Naive thymus-derived CD4-positive, alpha-beta T cell (primary cell): ENCODE results near the gene CREB3L2. TPM values are rescaled to one million over a fixed set of nuclear protein-coding genes. Genes with fewer than 3 reads are reported as not detected.
A peak's percentile ranks its signal among the peaks of the same experiment; 100 is the strongest.

Source experiments
- ATAC-seq: fragments of 150-1000 bp; cut with Tn5 transposase; 2 replicates; pipeline ENCODE4 v1.10.0; 2021; ENCODE audit warnings: mild to moderate bottlenecking, moderate library complexity
- CTCF ChIA-PET: fragments of 350-600 bp; sonication (Branson Sonifier 250); formaldehyde crosslinking; loops from one replicate; lab custom pipeline; 2021; ENCODE audit warnings: antibody characterized with exemption; lab: Charles Lee
- POLR2A ChIA-PET: fragments of 350-600 bp; sonication (Branson Sonifier 250); formaldehyde crosslinking; loops from one replicate; lab custom pipeline; 2021; ENCODE audit warnings: antibody characterized with exemption, inconsistent platforms; lab: Charles Lee
- DNase-seq, 9 donors: peaks; one replicate each; pipeline versions ENCODE4 v3.0.0 to v3.0.0-alpha.2; 2020 to 2022; ENCODE audit warnings: mixed read lengths in 1 of 9
- H3K27ac ChIP-seq: one replicate; pipeline ENCODE4 v1.7.0; 2013; ENCODE audit warnings: mild to moderate bottlenecking, low read depth, low read length, moderate library complexity
- H3K27me3 ChIP-seq, 2 donors: one replicate each; pipeline ENCODE4 v1.7.0; 2013; ENCODE audit warnings: low read length in 2 of 2, mild to moderate bottlenecking in 2 of 2, moderate library complexity in 2 of 2; ENCODE audit not compliant: control insufficient read depth in 2 of 2, insufficient read depth in 2 of 2
- H3K36me3 ChIP-seq, 3 experiments: 1 replicate in 2 of 3; 2 replicates in 1 of 3; pipeline ENCODE4 v1.7.0; 2013; ENCODE audit warnings: low read length in 3 of 3, mild to moderate bottlenecking in 3 of 3, moderate library complexity in 1 of 3; ENCODE audit not compliant: insufficient read depth in 3 of 3, control insufficient read depth in 2 of 3
- H3K4me1 ChIP-seq, 2 donors: one replicate each; pipeline ENCODE4 v1.7.0; 2013; ENCODE audit warnings: low read length in 2 of 2, mild to moderate bottlenecking in 2 of 2, moderate library complexity in 1 of 2; ENCODE audit not compliant: control insufficient read depth in 2 of 2, insufficient read depth in 2 of 2
- H3K4me3 ChIP-seq: 2 replicates; pipeline ENCODE4 v1.7.0; 2013; ENCODE audit warnings: mild to moderate bottlenecking, low read length
- H3K9me3 ChIP-seq, 3 experiments: 1 replicate in 2 of 3; 2 replicates in 1 of 3; pipeline ENCODE4 v1.7.0; 2013; ENCODE audit warnings: low read length in 3 of 3; ENCODE audit not compliant: control insufficient read depth in 2 of 3
- H3K27ac Mint-ChIP-seq, 9 donors: one replicate each; pipeline ENCODE4 v1.8.0; 2020 to 2022; ENCODE audit warnings: mixed read lengths in 9 of 9, mild to moderate bottlenecking in 8 of 9, moderate library complexity in 5 of 9, inconsistent platforms in 2 of 9
- H3K27me3 Mint-ChIP-seq, 5 donors: one replicate each; pipeline ENCODE4 v1.8.0; 2021 to 2022; ENCODE audit warnings: mixed read lengths in 5 of 5, mild to moderate bottlenecking in 1 of 5
- H3K36me3 Mint-ChIP-seq, 5 donors: one replicate each; pipeline ENCODE4 v1.8.0; 2020 to 2022; ENCODE audit warnings: mixed read lengths in 5 of 5, mild to moderate bottlenecking in 3 of 5, inconsistent platforms in 1 of 5
- H3K4me1 Mint-ChIP-seq, 7 donors: one replicate each; pipeline ENCODE4 v1.8.0; 2020 to 2022; ENCODE audit warnings: mixed read lengths in 7 of 7, mild to moderate bottlenecking in 3 of 7, inconsistent platforms in 1 of 7
- H3K4me3 Mint-ChIP-seq, 10 donors: one replicate each; pipeline ENCODE4 v1.8.0; 2020 to 2022; ENCODE audit warnings: mild to moderate bottlenecking in 10 of 10, mixed read lengths in 10 of 10, moderate library complexity in 6 of 10, inconsistent platforms in 2 of 10
- H3K9me3 Mint-ChIP-seq, 11 donors: one replicate each; pipeline ENCODE4 v1.8.0; 2020 to 2022; ENCODE audit warnings: mixed read lengths in 11 of 11, mild to moderate bottlenecking in 4 of 11, inconsistent platforms in 1 of 11, moderate library complexity in 1 of 11
- intact Hi-C, 2 donors: fragments of 100-400 bp; cut with micrococcal nuclease; formaldehyde crosslinking; loops; one replicate each; pipeline ENCODE4 v1.15.1; 2023
- polyA plus RNA-seq, 2 donors: library from polyadenylated mRNA; unstranded; fragments of 300-500 nt; fragmentation: Illumina TruSeq; gene quantifications; one replicate each; pipeline ENCODE4 v1.2.3, GENCODE V29; 2021
- total RNA-seq, 6 experiments: library from RNA in 5 of 6; stranded (reverse) in 5 of 6; gene quantifications; 1 replicate in 5 of 6; 2 replicates in 1 of 6; pipeline ENCODE4 v1.2.3 and lab custom pipeline; 2021 to 2026

CREB3L2 gene
- total and polyA plus RNA-seq, 7 experiments from 2014 or later = 5.3 to 46.2 (median 18.1) TPM

DNA sequence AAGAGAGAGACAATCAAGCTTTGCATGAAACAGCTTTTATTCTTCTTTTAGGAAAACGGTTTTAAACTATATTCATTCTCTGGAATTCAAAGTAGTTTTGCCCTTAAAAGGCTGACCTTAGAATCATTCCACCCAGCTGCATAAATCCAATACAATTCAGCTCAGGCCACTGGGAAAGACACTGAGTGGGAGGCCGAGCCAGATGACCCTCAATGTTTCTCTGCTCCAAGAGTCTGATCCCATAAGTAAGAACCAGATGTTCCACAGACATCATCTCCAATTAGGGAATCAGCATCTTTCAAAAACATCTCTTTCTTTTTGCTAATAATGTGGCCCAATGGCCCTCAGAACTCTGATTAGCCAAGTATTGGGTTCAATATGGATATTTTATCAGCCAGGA, 26.1 kb downstream of the CREB3L2 start:
- DNase-seq (no peak), ATAC-seq (no peak)
- Histone ChIP-seq H3K9me3 (no peaks in the 10 kb centered on the region), H3K27me3 (no peaks in the 10 kb centered on the region), H3K36me3 (no peaks in the 10 kb centered on the region), H3K4me1 (no peaks in the 10 kb centered on the region), H3K27ac (no peak overlapping the region), H3K4me3 (no peak overlapping the region)
- ChIA-PET CTCF (no interaction called here), POLR2A (no interaction called here)
- H3K9me3 Mint-ChIP-seq = peaks cover 0 to under 1% (median 0%) of the 10 kb centered on the region in 11 donors
- H3K4me3 Mint-ChIP-seq = no peak overlapping the region
- no peaks in the 10 kb centered on the region for H3K27me3 Mint-ChIP-seq
- H3K27ac Mint-ChIP-seq = no peak overlapping the region
- intact Hi-C loops = no loop called here
- H3K36me3 Mint-ChIP-seq = peaks cover 0 to 18% (median 6%) of the 10 kb centered on the region in 5 donors
- H3K4me1 Mint-ChIP-seq = peaks cover 0 to 13% (median 0%) of the 10 kb centered on the region in 7 donors

DNA sequence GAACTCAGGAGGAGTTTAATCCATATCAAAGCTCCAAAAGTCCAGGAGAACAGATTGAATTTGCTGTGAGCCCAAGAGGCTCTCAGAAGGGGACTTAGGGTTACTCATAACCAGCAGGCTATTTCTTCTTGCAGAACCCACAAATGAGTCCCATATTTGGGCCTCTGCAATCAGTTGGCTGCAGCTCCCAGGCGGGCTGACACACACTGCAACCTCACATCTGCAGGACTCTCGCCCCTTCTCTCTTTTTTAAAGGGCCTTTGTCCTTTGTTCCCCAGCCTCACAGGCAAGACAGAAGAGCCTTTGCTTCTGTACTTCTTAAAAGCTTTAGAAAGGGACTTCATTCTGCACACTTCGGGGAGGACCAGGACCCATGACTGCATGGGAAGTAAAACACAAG, 26.7 kb downstream of the CREB3L2 start:
- Histone ChIP-seq H3K4me3 (no peak overlapping the region), H3K27me3 (no peaks in the 10 kb centered on the region), H3K36me3 (no peaks in the 10 kb centered on the region), H3K9me3 (no peaks in the 10 kb centered on the region), H3K27ac (no peak overlapping the region), H3K4me1 (no peaks in the 10 kb centered on the region)
- DNase-seq (no peak), ATAC-seq (no peak)
- Mint-ChIP-seq H3K36me3 (peaks cover 0 to 18% (median 4%) of the 10 kb centered on the region in 5 donors), H3K4me3 (no peak overlapping the region), H3K27ac (no peak overlapping the region), H3K27me3 (no peaks in the 10 kb centered on the region), H3K9me3 (no peaks in the 10 kb centered on the region), H3K4me1 (peaks cover 0 to 13% (median 0%) of the 10 kb centered on the region in 7 donors)
- CTCF ChIA-PET = no interaction called here
- intact Hi-C loops = no loop called here
- POLR2A ChIA-PET = no interaction called here

DNA sequence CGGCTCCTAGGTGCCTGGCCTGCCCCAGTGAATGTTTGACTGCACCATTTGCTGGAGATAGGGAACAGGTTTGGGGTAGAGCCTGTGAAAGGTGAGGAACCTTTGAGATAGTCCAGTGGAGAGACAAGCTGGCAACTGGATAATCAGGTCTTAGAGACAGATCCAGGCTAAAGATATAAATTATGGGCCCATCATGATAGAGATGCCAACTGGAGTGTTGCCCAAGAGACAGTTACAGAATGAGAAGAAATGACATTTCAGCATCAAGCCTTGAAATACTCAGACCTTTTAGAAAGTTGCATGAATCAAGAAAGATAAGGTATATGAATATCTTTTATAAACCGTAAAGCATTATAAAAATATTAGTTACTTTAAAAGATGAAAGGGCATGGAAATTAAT, 27.1 kb downstream of the CREB3L2 start:
- H3K27ac ChIP-seq = no peak overlapping the region
- H3K4me1 ChIP-seq = no peaks in the 10 kb centered on the region
- CTCF ChIA-PET = no interaction called here
- H3K36me3 ChIP-seq = no peaks in the 10 kb centered on the region
- H3K27me3 Mint-ChIP-seq = no peaks in the 10 kb centered on the region
- intact Hi-C loops = no loop called here
- H3K4me3 ChIP-seq = no peak overlapping the region
- ATAC-seq (no peak), DNase-seq (no peak)
- H3K9me3 ChIP-seq = no peaks in the 10 kb centered on the region
- POLR2A ChIA-PET = no interaction called here
- peaks cover 0 to 16% (median 0%) of the 10 kb centered on the region in 7 donors for H3K4me1 Mint-ChIP-seq
- no peaks in the 10 kb centered on the region for H3K27me3 ChIP-seq
- peaks cover 0 to 17% (median 7%) of the 10 kb centered on the region in 5 donors for H3K36me3 Mint-ChIP-seq
- H3K9me3 Mint-ChIP-seq = no peaks in the 10 kb centered on the region
- no peak overlapping the region for H3K4me3 Mint-ChIP-seq
- H3K27ac Mint-ChIP-seq = peak overlapping the region in 1 of 9 donors; percentile 32

DNA sequence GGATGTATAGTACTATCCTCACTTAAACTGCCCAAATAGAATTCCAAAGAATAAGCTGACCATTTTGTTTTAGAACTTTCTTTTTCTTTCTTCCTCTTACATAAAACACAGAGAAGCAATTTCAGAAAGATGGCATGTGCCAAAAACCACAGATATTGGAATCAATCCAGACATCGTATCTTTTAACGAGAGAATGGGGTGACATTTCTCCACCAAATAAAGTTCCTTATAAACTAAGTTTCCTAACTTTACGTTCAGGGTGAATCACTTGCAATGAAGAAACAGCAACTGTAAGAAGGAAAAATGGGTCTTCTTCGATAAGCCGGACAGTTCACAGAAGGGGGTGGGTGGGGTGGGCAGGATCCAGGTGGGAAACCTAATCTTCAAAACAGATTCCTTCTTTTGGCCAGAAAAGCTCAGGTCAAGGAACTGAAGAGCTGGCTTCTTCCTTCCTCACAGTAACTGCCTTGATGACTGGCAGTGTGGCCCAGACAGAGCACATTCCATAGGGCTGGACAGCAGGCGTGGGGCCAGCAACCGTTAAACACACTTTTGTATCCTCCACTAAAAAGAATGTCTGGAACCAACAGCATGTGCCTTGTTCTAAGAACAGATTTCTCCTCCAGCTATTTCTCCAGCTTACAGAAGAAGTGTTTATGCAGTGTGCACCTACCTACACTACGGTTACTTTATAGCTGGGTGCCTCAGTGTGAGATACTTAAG, 31.5 kb downstream of the CREB3L2 start:
- ChIA-PET POLR2A (no interaction called here), CTCF (no interaction called here)
- H3K9me3 Mint-ChIP-seq = peaks cover 0 to 7% (median 0%) of the 10 kb centered on the region in 11 donors
- ATAC-seq = no peak
- no peak overlapping the region for H3K4me3 Mint-ChIP-seq
- peaks cover 0 to 14% (median 7%) of the 10 kb centered on the region in 5 donors for H3K36me3 Mint-ChIP-seq
- H3K27ac Mint-ChIP-seq = no peak overlapping the region
- no peak overlapping the region for H3K27ac ChIP-seq
- H3K36me3 ChIP-seq = no peaks in the 10 kb centered on the region
- intact Hi-C loops = no loop called here
- DNase-seq = no peak
- no peak overlapping the region for H3K4me3 ChIP-seq
- H3K4me1 ChIP-seq = peaks cover 0 to 16% of the 10 kb centered on the region in 2 donors
- H3K9me3 ChIP-seq = no peaks in the 10 kb centered on the region
- H3K27me3 Mint-ChIP-seq = no peaks in the 10 kb centered on the region
- no peaks in the 10 kb centered on the region for H3K27me3 ChIP-seq
- peaks cover 15 to 39% (median 30%) of the 10 kb centered on the region in 7 donors for H3K4me1 Mint-ChIP-seq

DNA sequence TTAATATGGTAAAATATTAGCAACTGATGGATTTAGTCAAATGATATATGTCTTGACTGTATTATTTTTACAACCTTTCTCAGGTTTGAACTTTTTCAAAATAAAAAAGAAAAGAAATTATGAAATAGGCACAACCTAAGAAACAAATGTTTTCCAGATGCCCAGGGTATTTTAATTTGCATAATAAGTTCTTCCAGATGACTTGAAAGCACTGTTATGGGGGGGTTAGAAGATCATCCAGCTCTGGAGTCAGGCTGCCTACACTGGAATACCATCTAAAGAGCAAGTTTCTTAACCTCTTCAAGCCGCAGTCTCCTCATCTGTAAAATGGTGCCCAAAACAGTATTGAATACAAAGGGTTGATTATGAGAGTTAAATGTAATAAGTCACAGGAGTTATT, 32.1 kb downstream of the CREB3L2 start:
- Histone ChIP-seq H3K4me3 (no peak overlapping the region), H3K27me3 (no peaks in the 10 kb centered on the region), H3K27ac (no peak overlapping the region), H3K36me3 (no peaks in the 10 kb centered on the region), H3K9me3 (no peaks in the 10 kb centered on the region), H3K4me1 (peaks cover 0 to 16% of the 10 kb centered on the region in 2 donors)
- H3K27me3 Mint-ChIP-seq = no peaks in the 10 kb centered on the region
- no peak overlapping the region for H3K27ac Mint-ChIP-seq
- DNase-seq (no peak), ATAC-seq (no peak)
- no peak overlapping the region for H3K4me3 Mint-ChIP-seq
- intact Hi-C loops = no loop called here
- peaks cover 0 to 7% (median 0%) of the 10 kb centered on the region in 11 donors for H3K9me3 Mint-ChIP-seq
- ChIA-PET CTCF (interaction anchor here (0.6 kb wide), 1 partner anchor 77 kb away, joined by 3 read pairs; no protein-coding TSS in a partner anchor), POLR2A (no interaction called here)
- H3K4me1 Mint-ChIP-seq = peaks cover 15 to 39% (median 30%) of the 10 kb centered on the region in 7 donors
- H3K36me3 Mint-ChIP-seq = peaks cover 0 to 14% (median 7%) of the 10 kb centered on the region in 5 donors

DNA sequence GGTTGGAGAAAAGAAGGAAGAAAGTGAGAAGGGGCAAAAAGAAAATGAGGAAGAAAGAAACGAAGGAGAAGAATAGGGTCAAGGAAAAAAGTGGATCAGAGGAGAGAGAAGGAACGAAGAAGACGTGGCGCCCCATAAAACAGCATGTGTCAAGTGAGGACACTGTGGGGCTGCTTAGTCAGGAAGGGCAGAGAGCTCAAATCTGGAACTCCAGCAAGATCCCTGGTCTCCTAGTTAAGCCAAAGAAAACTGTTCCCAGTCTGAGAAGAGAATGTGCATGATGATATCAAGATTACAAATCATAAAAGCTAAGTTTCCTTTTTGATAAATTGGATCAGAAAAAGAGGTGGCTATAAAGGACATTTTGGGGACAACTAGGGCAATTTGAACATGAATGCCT, 33.0 kb downstream of the CREB3L2 start:
- H3K9me3 ChIP-seq = no peaks in the 10 kb centered on the region
- H3K36me3 ChIP-seq = no peaks in the 10 kb centered on the region
- peaks cover 15 to 32% (median 30%) of the 10 kb centered on the region in 7 donors for H3K4me1 Mint-ChIP-seq
- no peaks in the 10 kb centered on the region for H3K27me3 ChIP-seq
- no peak overlapping the region for H3K27ac Mint-ChIP-seq
- H3K4me1 ChIP-seq = peaks cover 0 to 16% of the 10 kb centered on the region in 2 donors
- intact Hi-C loops = no loop called here
- ChIA-PET POLR2A (interaction anchor here (1.1 kb wide), 1 partner anchor 56 kb away, joined by 4 read pairs; no protein-coding TSS in a partner anchor), CTCF (interaction anchor here (0.6 kb wide), 1 partner anchor 24 kb away, joined by 3 read pairs; no protein-coding TSS in a partner anchor)
- H3K4me3 Mint-ChIP-seq = no peak overlapping the region
- H3K4me3 ChIP-seq = no peak overlapping the region
- DNase-seq (no peak), ATAC-seq (no peak)
- no peak overlapping the region for H3K27ac ChIP-seq
- no peaks in the 10 kb centered on the region for H3K27me3 Mint-ChIP-seq
- peaks cover 0 to 12% (median 7%) of the 10 kb centered on the region in 5 donors for H3K36me3 Mint-ChIP-seq
- H3K9me3 Mint-ChIP-seq = peaks cover 0 to 7% (median 0%) of the 10 kb centered on the region in 11 donors
